Epithelial cell of esophagus (primary cell): ENCODE results near the gene GPX7.

Experiments
- DNase-seq: peaks from one replicate; pipeline ENCODE4 v3.0.0; 2010; ENCODE audit warnings: low read depth
- H3K4me3 ChIP-seq: 2 replicates; pipeline ENCODE4 v1.5.1; 2011; ENCODE audit warnings: mild to moderate bottlenecking, low read length, control low read depth
- TF ChIP-seq, protein P1 (sequence below): IDR thresholded peaks from 2 replicates; pipeline ENCODE4 v1.5.1; 2011; ENCODE audit warnings: low read depth, mild to moderate bottlenecking, low read length, control low read depth, inconsistent platforms; ENCODE audit not compliant: insufficient read depth; ENCODE audit errors: missing control alignments

The GPX7 gene

DNA sequence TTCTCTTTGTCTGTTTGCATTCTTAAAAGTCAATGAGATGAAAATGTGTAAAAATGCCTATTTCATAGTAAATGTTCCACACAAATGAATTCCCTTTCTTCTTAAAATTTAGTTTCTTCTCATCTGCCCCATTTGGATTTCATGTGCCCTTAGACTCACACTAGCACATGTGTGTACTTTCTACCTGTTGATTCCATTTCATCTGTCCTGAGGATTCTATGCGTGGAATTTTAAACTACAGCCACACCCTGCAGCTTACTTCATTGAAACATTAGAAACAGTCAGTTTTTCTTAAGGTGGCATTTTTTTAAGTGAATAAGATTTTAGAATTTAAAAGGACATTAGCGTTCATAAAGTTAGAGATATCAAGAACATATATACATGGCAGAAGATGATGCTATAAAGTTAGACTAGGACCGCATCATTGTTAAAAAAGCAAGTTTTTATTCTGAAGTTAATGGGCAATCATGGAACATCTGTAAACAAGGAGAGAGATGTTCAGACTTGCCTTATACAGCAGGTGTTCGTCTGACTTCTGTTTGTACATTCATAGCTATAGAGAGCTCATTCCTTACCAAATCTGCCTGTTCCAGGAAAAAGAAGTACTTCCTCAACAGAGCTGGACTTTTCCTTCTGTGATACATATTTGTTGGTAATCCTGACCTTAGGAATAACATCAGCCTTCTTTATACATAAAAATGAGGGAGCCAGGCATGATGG lies 45.4 kb upstream of the GPX7 start:
- TF ChIP-seq, protein P1, sequence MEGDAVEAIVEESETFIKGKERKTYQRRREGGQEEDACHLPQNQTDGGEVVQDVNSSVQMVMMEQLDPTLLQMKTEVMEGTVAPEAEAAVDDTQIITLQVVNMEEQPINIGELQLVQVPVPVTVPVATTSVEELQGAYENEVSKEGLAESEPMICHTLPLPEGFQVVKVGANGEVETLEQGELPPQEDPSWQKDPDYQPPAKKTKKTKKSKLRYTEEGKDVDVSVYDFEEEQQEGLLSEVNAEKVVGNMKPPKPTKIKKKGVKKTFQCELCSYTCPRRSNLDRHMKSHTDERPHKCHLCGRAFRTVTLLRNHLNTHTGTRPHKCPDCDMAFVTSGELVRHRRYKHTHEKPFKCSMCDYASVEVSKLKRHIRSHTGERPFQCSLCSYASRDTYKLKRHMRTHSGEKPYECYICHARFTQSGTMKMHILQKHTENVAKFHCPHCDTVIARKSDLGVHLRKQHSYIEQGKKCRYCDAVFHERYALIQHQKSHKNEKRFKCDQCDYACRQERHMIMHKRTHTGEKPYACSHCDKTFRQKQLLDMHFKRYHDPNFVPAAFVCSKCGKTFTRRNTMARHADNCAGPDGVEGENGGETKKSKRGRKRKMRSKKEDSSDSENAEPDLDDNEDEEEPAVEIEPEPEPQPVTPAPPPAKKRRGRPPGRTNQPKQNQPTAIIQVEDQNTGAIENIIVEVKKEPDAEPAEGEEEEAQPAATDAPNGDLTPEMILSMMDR = no peak

DNA sequence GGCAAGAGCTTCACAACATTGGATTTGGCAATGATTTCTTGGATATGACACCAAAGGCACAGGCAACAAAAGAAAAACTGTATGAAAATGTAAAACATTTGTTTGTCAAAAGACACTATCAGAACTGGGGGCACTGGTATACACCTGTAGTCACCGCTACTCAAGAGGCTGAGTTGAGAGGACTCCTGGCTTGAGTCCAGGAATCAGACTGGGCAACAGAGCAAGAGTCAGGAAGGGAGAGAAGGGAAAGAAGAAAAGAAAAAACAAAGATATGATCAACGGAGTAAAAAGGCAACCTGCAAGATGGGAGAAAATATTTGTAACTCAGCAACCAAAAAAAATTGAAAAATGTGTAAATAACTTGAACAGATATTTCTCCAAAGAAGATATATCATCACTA lies 43.2 kb upstream of the GPX7 start:
- TF ChIP-seq, protein P1 = no peak

More for the DNA sequence above, 45.4 kb upstream of the GPX7 start:
- peak; percentile 63 for DNase-seq
- no peak overlapping the region for H3K4me3 ChIP-seq

GRCh38 chr1:52559875-52560274 lies 42.3 kb upstream of the GPX7 start:
- H3K4me3 ChIP-seq = no peak overlapping the region
- TF ChIP-seq, protein P1 = no peak
- DNase-seq = no peak

More for the DNA sequence above, 43.2 kb upstream of the GPX7 start:
- H3K4me3 ChIP-seq = no peak overlapping the region
- DNase-seq = no peak

GRCh38 chr1:52562766-52563165 lies 39.4 kb upstream of the GPX7 start:
- TF ChIP-seq, protein P1 = no peak
- DNase-seq = no peak
- no peak overlapping the region for H3K4me3 ChIP-seq

- TF ChIP-seq, protein P1 = no peak
- no peak for DNase-seq
- no peak overlapping the region for H3K4me3 ChIP-seq
Measured at GRCh38 chr1:52567943-52568342, 34.2 kb upstream of the GPX7 start.

DNA sequence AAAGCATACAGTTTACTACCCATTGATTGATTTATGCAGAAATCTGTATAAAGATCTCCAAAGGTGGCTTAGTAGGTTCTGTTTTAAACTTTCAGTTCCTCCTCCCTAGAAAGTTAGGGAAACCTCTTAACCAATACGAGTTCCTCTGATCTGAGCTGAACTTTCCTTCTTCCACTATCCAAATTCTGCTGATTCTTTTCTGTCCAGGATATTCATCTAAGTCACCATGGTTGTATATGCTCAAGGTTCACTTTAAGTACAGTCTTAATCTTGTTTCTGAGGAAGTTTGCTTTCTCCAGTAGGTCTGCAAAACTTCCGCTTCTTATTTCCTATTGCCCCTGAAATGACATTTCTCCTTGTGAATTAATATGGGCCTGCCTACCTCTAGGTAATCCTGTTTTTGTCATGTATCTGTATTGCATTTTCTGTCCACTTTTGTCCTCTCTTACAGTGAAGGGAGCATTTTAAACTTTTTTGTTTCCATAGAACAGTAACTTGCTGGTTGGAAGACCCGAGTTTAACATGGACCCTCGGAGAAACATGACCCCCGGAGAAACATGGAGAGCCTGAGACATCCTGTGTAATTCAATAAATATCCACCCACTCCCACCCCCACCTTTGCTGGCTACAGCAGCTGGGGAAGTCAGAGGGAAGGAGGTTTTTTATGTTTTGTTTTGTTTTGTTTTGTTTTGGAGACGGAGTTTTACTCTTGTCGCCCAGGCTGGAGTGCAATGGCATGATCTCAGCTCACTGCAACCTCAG lies 32.5 kb upstream of the GPX7 start:
- H3K4me3 ChIP-seq = no peak overlapping the region
- no peak for DNase-seq
- TF ChIP-seq, protein P1 = no peak

- DNase-seq = no peak
- no peak overlapping the region for H3K4me3 ChIP-seq
- TF ChIP-seq, protein P1 = no peak
Measured at GRCh38 chr1:52571783-52572182, 30.4 kb upstream of the GPX7 start.
